ENCODE results near the gene PAX5.

- TF ChIP-seq CTCF (IDR thresholded peaks at IDR 0.05) (no peak), POLR2A (IDR thresholded peaks at IDR 0.05) (no peak)
Observed at GRCh38 chr9:36913393-36914211, 120.5 kb downstream of the PAX5 start.
